GM18498 (cell line): ENCODE results near the gene KIF25.
"Not testable (repeated sequence)": the region's sequence is repeated elsewhere in the genome, so short reads cannot be mapped to it uniquely, and the experiment has no call there.

Source experiments
- ATAC-seq: cut with Tn5 transposase; IDR thresholded peaks from one replicate; pipeline ENCODE4 v1.9.1; 2021; ENCODE audit warnings: mild to moderate bottlenecking, moderate library complexity; ENCODE audit not compliant: unreplicated experiment

Gene KIF25

GRCh38 chr6:167993831-167994230 lies 3.6 kb upstream of the KIF25 start:
- ATAC-seq, result no peak

GRCh38 chr6:167995302-167995701 lies 2.2 kb upstream of the KIF25 start:
- no peak for ATAC-seq

DNA sequence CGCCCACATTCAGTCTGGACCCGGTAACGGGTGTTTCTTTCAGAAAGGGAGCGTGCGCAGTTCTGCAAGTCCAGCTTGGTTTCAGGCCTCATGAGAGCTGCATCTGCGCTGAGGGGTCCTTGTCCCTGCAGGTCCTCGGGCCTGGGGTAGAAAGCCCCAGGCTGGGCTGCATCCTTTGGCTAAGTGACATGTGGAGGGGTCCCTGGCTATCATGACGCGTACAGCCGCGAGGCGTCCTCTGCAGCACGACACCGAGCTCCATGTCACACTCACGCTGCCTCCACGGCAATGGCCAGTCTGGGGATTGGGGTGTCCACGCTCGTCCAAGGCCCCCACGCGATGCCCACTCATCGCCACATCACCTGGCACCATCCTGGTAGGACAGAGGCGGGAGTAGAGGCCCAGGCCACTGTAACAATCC lies 1.7 kb upstream of the KIF25 start:
- no peak for ATAC-seq

DNA sequence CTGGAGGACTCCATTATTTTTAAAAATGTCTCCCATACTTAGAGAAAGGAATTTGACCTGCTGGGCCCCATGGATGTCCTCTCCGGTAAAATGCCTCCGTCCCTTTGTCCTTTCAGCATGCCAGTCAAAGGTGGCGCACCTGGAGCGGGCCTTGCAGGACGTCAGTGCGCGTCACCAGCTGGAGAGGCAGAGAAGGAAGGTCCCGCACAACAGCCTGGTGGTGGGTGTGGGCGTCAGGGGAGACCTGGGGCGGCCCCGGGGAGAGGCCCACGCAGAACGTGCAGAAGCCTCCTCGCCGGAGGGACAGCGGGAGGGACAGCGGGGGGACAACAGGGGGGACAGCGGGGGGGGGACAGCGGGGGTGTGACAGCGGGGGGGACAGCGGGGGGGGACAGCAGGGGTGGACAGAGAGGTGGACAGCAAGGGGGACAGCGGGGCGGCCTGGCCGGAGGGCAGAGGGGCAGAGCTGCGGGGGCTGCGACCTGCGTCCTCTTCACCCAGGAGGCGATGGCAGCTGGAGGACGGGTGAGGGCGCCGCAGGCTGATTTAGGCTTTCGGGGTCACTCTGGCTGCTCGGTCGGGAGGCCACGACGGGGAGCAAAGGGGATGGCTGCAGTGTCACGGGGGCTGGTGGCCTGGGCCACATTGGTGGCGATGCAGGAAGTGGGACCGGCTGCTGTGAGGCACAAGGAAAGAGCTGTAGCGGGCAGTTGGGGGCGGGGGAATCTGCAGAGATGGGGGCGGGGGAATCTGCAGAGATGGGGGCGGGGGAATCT lies 859 bp upstream of the KIF25 start:
- ATAC-seq, result no peak

GRCh38 chr6:167998215-167998614 lies 744 bp downstream of the KIF25 start:
- ATAC-seq, result no peak

- no peak for ATAC-seq
Observed at GRCh38 chr6:168000198-168001028, 2.9 kb downstream of the KIF25 start.

GRCh38 chr6:168001029-168001332 lies 3.5 kb downstream of the KIF25 start:
- no peak for ATAC-seq

GRCh38 chr6:168001514-168001913 lies 4.0 kb downstream of the KIF25 start:
- ATAC-seq, result not testable (repeated sequence)

DNA sequence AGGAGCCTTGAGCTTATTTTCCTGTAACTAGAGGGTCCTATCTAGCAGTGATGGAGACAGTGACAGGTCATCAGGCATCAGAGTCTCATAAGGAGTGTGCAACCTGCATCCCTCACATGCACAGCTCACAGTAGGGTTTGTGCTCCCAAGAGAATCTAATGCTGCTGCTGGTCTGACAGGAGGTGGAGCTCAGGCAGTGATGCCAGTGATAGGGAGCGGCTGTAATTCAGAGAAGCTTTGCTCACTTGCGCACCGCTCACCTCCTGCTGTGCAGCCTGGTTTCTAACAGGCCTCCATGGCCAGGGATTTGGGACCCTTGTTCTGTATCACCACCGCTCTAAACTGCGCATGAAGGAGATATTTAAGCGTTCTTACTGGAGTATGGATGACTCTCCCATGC lies 5.3 kb downstream of the KIF25 start:
- ATAC-seq, result no peak

GRCh38 chr6:168004023-168004422 lies 6.6 kb downstream of the KIF25 start:
- ATAC-seq, result no peak

DNA sequence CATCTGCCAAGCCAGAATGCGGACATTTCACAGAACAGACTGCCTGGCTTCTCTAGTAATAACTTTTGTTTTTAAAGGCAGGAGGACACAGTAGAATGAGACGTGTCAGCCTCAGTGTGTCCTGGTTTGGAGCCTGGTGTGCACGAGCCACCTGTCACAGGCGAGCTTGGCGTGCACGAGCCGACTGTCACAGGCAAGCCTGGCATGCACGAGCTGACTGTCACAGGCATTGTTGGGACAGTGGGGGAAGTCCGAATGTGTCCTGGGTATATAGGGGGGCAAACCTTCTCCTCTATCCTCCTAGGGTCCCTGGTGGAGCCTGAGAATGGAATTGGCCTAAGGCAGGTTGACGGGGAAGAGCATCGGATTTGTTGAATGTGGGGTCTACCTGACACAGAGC lies 7.5 kb downstream of the KIF25 start:
- no peak for ATAC-seq

DNA sequence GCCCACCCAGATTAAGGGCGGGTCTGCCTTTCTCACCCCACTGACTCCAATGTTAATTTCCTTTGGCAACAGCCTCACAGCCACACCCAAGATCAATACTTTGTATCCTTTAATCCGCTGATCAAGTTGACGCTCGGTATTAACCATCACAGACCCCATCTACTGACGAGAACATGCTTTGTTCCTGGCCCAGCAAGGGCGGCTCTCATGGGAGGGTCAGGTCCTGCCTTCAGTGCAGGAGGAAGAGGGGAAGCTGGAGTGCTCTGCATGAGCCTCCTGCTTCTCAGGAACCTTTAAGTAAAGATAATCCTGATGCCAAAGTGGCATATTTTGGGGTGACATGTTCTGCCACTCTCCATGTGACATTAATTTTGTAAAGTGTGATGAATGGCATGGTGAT lies 8.3 kb downstream of the KIF25 start:
- no peak for ATAC-seq

DNA sequence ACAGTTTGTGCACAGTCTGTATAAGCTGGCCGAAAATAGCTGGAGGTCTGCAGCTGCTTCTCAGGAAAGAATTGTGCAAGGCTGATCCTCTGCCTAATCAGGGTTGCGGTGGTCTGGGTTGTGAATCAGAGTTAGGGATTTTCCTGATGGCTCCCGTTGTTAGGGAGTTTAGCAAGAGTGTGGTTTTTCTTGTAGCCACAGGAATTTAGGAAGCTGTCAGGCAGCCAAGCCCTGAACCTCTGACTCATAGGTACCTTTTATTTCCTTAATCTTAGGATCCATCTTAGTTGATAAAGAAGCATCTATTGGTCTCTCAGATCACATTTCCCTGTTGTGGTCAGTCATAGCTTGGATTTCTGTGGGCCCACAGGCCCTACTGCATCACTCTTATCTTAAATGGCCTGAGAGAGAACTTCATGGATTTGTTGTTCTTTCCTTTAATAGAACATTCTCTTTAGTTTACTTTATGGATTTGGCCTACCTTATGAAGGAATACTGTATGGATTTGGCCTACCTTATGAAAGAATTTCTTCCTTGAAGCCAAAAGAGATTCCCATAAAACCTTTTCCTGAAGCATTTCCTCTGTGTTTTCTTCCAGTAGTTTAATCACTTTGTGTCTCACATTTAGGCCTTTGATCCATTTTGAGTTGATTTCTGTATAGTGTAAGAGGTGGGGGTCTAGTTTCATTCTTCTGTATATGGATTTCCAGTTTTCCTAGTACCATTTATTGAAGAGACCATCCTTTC lies 10.3 kb downstream of the KIF25 start:
- ATAC-seq, result no peak

- no peak for ATAC-seq
Observed at GRCh38 chr6:168009331-168009730, 11.9 kb downstream of the KIF25 start.

DNA sequence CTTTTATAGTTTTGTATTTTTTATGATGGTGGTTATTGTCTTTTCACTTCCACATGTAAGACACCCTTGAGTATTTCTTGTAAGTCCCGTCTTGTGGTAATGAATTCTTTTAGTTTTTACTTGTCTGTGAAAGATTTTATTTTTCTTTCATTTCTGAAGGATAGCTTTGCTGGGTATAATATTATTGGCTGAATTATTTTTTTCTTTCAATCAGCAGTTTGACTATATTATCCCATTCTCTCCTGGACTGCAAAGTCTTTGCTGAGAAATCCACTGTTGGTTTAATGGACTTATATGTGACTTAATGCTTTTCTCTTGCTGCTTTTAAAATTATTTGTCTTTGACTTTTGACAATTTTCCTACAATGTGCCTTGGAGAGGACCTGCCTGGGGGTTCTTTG lies 13.8 kb downstream of the KIF25 start:
- ATAC-seq, result no peak

DNA sequence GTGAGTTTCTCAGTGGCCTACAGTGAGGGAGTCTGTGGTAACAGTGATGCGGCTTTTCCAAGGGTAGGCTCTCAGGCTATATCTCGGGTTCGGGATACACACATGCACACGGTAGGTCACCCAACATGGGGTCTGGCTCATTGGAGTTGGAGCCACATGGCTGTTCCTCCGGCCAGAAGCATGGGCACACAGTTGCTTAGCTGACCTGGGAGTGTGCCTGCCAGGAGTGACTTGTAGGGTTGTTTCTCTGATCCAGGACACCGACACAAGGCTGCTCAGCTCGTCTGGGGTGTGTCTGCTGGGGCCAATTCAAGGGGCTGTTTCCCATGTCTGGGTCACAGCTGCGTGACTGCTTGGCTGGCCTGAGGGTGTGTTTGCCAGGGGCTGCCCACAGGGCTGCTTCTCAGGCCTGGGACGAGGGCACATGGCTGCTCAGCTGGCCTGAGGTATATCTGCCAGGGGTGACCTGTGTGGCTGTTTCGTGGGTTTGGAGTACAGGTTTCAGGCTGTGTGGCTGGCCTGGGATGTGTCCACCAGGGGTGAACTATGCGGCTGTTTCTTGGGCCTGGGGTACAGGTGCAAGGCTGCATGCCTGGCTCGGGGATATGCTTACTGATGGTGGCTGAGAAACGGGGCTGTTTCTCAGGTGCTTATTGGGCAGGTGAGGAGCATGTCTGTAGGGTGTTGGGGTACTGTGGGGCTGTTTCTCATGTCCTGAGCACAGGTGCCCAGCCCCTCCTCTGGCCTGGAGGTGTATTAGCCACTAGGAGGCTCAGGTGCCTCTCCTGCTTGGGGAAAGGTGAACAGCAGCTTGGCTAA lies 15.2 kb downstream of the KIF25 start:
- no peak for ATAC-seq

DNA sequence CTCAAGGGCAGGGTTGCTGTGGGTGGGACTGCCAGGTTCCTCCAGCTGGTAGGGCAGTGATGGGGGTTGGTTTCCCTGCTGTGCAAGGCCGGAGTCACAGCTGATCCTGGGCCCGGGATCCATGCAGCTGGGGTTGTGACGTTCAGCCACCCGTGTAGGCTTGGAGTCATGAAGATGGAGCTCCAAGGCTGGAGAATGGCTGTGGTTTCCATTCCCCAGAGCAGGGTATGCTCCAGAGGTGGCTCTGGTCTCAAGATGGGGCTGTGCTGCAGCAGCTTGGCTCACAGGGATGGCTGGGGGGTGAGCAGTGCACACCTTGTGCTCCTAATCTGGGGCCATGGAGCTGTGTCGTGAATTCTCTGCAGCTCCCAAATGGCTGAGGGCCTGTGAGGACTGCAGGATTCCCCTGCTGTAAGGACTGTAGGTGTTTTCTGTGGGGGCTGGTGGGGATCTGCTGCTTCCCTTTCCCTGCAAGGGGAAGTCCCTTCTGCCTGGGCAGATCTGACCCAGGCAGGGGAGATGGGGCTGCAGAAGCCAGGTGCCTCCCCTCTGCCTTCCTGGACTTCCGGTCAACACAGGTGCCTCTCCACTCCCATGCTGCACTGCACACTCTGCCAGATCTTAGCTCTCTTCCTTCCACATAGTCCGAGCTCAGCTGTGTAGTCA lies 15.9 kb downstream of the KIF25 start:
- ATAC-seq, result no peak

DNA sequence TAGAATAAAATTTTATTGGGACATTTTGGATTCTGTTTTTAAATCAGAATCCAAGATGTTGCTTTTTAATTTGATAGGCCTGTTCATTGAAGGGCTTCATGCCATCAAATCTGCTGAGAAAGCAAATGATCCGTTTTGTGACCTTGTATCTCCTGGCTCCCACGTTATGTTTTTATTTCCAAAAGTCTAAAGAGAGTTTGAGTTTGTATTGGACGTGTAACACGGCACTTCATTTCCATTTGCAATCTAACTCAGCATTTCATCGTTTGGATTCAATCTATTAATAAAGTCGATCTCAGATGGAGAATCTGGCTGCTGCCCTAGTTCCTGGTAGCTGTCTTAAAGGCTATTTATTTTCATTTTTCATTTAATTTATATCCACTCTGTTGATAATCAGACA lies 17.0 kb downstream of the KIF25 start:
- no peak for ATAC-seq

DNA sequence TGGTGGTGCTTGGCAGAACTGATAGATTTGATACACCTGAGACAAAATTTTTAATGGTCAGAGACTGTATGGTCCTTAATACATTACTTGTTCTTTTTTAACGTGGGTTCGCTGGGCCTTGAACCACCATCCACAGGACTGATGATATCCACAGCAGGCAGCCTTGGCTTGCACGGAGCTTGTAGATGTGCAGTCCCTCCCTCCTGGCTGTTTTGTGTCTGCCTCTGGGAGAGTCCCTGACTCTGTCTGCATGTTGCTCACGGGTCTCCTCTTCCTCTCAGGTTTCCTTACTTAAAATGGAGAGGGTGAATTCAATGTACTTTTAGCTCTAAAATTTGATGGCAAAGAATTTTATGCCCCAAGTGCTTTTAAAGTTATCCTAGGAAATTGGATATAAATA lies 17.5 kb downstream of the KIF25 start:
- ATAC-seq, result no peak

DNA sequence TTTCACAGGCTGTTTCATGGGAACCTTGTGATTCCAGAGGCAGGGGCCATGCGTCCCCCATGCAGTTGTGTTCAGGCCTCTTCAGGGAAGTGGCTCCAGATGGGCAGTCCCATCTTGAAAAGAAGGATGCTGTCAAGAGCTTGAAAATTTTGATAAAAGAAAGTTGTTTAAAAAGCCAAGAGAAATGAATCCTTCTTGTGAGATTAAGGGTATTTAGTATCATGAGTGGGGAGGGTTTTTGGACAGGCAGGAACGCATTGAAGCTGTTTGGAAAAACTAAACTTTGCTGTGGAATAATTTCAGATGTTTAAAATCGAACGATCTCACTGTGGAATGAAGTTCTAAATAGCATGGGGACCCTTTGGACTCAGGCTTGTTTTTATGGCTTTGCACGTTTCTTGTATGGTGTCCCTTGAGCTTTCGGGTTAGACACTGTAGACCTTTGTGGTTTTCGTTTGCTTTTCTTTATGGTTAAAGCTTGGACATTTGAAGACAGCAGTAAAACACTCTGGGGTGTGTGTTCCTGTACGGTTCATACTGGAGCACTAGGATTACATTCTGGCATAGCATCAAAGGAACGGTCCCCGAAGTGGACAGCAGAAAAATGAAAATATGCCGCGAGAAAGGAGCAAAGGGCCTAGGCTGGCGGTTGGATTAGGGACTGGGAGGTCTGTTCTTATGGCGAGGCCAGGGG lies 18.2 kb downstream of the KIF25 start:
- ATAC-seq, result no peak
